Stimulated activated CD8-positive, alpha-beta memory T cell treated with anti-CD3 and anti-CD28 coated beads, Interleukin-2, amount 100 ng/mL, for 48 hours (primary cell): ENCODE data around the gene C1orf21.
"Not testable (repeated sequence)": the region's sequence is repeated elsewhere in the genome, so short reads cannot be mapped to it uniquely, and the experiment has no call there.

ENCODE experiments used
- DNase-seq, 2 donors: peaks; one replicate each; pipeline ENCODE4 v3.0.0-alpha.2; 2020; ENCODE audit warnings: low read depth in 2 of 2

Gene C1orf21

DNA sequence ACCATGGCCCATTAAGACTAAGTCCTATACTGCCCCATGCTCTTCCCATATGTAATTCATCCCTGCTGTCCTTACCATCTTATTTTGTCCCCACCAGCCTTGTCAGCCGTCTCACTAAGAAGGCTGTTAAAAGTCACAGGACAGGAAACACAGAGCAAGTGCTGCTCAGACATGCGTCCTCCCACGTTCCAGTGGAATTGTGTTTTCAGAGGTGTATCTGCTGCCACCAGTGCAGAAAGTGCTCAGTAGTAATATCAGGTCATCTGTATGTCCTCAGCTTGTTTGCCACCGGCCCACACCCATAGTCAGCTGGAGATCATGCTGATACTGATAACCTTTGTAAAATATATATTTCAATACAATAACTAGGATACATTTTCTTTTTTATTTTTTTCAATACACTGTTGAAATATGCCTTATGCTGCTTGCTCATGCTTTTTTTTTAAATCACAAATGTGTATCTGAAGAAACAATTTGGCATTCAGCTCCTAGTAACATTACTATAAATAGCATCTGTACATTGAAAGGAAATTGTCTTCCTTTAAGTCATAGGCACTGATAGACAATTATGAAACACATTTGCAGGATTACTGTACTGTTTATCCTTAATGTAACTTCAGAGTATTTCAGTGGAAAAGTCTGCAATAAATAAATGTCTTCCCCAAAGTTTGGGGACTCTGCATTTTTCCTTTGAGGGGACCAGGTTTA, 211.0 kb downstream of the C1orf21 start:
- DNase-seq: no peak

DNA sequence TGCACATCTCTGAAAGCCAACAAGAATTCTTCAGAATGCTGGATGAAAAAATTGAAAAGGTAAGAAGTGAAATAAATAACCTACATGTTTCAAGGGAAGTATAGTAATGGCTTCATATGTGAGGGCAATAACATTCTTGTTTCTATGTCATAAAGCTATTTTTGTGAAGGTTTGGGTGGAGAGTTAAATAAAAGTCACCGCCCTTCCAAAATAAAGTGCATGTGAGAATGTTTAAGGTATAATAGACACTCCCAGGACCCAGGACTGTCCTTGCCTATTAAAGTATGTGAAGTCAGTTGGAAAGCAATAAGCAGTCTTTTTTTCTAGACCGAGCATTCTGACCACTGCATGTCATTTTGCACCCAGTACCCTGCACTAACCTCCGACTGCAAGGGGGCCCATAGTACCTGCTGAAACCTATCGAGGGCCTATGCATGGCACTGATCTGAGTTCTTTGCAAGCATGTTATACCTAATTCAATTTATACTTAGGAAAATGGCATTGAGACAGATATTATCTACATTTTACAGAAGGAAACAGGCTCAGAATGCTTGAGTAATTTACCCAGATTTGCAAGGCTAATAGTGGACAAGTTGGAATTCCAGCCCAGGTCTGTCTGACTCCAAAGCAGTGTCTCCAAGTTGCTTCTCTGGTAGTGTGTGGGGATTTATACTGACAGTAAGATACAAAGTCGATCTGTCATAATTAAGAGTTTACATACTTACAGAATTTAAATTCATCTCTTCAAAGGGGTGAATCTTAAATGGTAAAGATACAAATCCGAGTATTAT, 211.8 kb downstream of the C1orf21 start:
- no peak for DNase-seq

DNA sequence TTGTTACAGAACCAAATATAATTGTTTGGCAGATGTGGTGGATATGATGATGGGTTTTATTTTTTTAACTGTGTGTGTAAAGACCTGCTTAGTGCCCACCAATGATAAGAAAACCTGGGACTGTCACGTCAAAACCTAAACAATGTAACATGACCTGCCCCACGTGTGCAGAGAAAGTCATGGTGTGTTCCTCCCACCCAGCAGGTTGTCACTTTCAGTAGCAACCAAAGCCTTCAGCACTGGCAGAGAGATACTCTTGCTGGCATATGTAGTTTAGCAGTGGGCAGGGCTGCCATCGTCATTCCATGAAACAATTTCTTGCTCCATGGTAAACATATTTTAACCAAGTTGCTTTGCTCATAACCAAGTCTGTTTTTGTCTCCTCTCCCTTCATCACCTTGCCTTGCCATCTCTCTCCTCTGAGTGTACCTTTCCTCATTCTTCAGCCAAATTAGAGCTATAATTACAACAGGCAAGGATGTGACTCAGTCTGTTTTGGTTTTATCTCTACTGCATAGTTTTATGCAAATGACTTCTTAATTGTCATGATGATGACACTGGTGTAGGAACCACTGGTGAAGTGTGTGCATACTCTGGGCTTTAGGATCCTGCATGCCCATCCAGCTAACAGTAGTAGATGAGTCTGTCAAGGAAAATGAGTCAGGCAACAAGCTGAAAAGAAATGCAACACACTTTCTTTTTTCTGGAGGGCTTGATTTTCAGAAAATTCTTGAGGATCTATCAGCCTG, 217.5 kb downstream of the C1orf21 start:
- DNase-seq: no peak

DNA sequence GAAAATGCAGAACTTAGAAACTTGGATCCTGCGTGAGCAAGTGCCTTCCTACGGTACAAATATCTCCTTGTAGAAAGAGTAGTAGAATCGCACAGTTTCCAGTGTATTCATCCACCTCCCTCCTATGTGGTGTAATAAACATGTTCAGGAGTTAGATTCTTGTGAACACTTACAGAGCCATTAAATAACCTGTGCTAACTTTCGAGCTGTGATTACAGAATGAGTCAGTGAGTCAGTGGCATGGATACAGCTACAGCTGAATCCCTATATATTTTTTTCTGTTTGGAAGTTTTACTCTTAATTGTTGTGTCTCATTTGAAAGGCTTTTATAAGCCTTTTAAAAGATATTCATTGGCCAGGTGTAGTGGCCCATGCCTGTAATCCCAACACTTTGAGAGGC, 219.1 kb downstream of the C1orf21 start:
- DNase-seq: no peak

DNA sequence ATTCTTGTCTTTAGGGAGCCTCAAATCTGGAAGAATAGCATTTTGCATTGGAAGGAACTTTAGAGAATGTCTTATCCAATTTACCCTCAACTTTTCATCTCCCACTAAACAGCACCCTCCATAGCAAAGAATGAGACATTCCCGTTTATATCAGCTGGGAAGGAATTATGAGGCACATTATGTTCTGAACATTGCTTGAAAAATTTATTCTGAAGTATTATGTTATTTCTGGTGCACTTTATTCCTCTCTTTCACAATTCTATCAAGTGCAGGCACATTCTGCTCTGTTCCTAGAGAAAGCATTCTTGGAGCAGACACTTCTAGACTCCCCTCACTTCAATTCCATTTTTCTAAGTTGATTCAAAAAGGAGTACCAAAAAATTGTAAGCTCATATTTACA, 220.0 kb downstream of the C1orf21 start:
- no peak for DNase-seq

DNA sequence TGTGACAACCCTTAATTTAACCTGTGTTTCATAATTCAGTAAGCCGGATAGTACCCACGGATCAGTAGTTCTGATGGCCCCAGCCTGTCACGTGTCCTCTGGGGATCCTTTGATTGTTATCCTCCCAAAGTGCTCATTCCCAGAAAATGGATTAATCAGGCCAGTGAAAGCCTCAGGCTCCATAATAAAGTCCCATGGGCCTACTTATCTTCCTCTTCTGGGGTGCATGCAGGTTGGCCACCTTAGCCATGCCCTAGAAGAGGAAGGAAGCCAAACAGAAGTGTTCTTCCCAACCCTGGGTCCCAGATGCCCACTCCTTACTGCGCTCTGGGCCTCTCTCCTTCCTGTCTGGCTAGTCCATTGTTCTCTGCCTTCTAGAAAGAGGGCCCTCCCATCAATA, 221.8 kb downstream of the C1orf21 start:
- no peak for DNase-seq

DNA sequence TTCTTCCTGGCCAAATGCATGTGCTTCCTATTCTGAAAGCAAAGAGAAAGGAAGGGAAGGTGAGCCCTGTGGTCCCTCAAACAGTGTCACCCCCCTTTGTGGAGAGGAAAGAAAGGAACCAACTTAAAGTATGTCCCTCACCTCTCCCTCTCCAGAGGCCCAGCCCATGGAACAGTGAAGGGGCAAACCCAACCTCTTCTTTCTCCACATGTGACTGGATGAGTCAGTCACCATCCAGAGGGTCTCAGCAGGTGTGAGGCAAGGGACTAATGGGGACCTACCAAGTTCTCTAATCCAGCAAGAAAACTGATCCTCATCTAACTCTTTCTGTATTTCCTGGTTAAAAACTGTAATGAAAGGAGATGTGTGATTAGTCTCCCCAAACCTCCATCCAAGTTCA, 222.2 kb downstream of the C1orf21 start:
- no peak for DNase-seq

DNA sequence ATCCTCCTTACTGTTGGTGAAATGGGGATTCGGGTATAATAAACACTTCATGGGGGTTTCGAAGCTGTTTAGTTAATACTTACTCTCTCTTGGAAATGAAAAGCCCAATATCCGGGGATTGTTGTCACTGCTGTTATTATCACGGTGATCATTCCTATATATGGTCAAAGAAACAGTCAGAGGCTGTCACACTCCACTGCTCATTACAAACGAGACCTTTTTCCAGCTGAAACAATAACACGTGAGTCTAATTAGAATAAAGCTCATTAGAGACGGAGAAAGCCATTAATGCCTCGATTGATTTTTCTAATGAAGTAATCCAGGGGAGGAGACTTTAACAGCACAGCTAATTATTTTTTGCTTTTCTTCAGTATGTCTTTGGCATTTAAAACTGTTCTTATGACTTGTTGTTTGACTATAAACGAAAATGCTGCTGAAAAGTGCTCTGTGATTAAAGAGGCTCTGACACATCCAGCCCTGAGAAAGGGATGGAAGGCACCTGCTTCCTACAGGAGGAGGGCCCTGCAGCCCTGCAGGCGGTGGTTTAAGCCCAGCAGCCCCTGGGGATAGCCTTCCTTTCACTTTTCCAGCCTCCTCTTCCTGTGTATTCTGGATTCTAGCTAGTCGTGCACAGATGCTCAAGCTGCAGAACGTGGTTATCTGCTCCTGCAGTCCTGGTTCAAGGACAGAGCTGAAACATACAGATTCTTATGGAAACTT, 224.2 kb downstream of the C1orf21 start:
- no peak for DNase-seq

DNA sequence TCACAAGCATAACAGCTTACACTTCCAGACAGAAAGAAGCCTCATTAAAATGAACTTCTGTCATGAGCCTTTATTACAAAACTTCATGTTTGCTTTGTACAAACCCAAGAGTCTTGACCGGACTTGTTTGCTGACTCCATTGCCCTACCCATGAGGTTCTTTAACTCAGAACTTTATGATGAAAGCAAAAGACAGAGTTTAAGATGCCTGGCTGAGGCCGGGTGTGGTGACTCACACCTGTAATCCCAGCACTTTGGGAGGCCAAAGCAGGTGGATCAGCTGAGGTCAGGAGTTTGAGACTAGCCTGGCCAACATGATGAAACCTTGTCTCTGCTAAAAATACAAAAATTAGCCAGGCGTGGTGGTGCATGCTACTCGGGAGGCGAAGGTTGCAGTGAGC, 225.4 kb downstream of the C1orf21 start:
- DNase-seq: not testable (repeated sequence)

DNA sequence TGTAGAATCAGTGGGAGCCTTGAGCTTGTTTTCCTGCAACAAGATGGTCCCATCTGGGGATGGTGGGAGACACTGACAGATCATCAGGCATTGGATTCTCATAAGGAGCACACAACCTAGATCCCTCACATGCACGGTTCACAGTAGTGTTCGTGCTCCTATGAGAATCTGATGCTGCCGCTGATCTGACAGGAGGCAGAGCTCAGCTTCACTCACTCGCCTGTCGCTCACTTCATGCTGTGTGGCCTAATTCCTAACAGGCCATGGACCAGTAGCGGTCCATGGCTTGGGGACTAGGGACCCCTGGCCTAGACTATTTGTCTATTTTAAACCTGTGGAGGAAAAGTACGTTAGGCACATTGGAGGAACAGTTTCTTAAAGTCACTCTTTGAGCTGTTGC, 227.8 kb downstream of the C1orf21 start:
- DNase-seq: no peak

DNA sequence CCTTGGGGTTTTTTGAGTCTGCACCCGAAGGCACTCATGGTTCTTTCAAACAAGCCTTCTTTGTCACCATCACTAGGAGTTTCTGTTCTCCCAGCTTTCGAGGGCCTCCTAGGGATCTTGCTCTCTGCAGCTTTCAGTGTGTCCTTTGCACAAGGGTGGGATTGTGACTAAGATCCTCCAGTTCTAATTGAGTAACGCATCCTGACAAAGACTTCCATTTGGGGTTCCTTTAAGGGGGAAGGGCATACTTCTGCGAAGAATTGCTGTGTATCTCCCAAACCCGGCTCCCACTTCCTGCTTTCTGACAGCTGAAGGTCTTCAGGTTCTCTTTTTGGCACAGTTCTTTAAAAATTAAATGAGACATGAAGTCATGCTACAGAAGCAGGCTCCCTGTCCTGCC, 228.5 kb downstream of the C1orf21 start:
- DNase-seq: no peak

DNA sequence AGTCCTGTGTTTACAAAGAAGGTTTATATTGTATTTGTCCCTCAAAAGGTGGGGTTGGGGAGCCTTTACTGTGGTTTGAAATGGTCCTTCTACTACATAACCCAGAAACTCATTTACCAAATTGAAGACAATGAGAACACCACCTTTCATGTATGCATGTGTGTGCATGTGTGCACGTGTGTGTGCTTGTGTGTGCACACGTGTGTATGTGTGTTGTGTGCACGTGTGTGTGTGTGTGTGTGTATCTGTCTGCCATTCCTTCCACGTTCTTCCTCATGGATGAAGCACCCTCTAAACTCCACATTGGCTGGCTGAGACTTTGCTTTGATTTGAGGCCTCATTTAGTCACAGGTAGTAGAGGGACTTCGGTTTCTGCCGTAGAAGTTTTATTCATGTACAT, 229.7 kb downstream of the C1orf21 start:
- DNase-seq: no peak

DNA sequence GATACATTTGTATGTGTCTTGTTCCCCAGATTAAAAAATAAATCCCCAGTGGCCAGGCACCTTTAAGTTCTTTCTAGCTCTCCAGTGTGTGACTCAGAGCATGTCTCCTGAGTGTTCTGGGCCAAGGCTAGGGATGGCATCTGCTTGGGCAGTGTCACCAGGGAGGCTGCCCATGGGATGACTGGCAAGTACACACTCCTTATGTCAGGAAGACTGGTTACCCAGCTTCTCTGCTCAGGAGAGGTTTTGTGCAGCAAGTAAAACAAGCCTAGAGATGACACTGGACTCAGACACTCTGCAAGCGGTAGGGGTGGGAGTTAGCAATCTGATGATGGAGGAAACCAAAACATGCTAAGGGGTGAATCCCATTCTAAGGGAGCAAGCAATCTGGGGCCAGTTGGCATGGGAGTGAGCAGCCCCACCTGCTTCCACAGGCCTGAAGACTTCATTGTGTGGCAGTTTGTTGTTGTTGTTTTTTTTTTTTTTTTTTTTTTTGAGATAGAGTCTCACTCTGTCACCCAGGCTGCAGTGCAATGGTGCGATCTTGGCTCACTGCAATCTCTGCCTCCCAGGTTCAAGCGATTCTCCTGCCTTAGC, 230.7 kb downstream of the C1orf21 start:
- DNase-seq: no peak

DNA sequence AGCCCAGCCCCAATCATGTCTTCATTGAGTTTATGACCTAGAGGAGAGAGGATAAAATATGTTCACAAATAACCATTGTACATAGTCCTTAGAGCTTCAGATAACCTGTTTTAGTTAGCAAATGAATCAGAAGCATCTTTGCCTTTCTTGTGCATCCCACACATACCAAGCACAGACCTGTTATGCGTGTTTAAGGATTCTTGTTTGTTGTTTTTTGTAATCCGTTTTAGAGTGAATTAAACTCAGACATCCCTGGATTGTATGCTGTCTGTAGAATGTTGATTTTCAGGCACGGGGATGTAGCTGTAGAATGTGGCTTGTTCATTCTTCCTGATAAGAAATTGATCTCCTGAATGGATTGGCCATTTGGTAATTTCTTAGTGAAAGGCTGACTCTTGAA, 232.0 kb downstream of the C1orf21 start:
- no peak for DNase-seq

DNA sequence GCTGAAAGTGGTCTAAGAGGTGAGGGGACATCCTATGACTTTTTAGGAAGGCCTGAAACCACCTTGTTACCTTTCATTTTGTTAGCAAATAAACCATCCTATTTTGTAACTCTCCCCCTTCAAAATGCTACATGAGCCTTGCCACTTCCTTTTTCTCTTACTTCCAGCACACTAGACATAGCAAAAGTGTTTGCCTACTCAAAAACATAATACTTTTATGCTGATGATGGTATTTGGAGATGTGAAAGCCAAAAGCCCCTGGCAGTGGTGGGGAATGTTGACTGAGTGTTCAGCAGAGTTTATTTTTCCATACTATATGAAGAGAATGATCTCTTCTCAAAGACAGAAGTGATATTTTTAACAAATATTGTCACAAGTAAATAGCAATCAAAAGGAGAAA, 233.6 kb downstream of the C1orf21 start:
- DNase-seq: no peak

DNA sequence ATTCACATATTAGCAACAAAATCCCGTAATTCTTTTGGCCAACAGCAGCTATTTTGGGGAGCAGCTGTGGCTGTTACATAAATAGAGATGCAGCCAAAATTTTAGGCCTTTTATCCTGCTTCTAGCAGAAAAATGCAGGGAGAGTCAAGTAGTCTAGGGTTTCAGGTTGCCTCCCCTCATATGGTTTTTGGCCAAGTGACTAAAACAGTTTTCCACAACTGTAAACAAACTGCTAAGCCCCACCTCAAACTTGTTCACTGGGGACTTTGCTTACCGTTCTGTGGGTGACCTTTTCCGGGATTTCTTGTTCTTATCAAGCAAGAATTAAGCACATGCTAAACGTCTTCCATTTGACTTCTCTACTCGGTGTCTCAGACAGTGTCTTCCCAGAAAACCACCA, 234.4 kb downstream of the C1orf21 start:
- no peak for DNase-seq

DNA sequence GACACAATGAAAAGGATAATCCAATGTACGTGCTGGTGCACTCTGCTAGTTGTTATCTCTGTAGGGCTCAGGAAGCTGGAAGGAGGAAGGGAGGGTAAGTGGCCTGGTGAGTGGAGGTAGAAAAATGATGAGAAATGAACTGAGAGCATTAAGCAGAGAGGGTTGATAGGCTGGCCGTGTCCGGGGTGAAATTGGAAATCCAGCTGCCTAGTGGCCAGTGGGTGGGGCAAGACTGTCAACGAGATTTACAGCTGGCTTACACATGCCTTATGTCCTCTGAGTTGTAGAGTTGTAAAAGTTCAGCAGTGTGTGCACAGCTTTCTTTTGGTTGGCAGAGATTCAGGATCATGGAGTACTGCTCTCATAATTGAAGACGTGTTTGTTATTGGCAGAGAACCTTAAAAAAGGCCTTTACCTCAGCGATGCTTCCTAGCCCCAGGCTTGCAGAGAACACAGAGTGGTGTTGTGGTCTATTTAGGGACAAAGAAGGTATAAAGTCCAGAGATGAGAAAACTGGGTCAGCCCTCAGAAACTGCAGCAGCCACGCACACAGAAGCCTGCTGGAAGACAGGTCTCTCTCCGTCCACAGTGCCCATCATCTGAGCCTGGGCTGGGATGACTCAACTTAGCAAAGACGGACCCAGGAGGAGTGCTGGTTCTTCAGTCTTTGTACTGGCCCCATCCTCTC, 235.5 kb downstream of the C1orf21 start:
- no peak for DNase-seq

DNA sequence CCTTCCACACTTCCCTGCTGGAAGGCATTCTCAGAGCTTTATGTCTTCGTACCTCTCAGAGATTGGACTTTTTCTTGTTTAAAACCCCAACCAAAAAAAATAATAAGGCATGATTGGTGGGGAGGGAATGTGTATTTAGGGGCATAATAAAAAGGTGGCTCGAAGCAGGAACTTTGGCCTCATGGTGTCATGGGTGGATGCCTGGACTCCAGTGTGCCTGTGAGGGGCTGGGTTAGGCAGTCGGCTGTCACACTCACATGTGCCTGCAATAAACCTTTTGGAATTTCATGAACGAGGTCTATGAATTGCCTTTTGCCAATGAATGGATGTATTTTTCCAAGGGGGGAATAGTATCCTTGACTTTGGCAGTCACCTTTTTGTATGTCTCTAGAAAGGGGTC, 236.6 kb downstream of the C1orf21 start:
- DNase-seq: no peak

DNA sequence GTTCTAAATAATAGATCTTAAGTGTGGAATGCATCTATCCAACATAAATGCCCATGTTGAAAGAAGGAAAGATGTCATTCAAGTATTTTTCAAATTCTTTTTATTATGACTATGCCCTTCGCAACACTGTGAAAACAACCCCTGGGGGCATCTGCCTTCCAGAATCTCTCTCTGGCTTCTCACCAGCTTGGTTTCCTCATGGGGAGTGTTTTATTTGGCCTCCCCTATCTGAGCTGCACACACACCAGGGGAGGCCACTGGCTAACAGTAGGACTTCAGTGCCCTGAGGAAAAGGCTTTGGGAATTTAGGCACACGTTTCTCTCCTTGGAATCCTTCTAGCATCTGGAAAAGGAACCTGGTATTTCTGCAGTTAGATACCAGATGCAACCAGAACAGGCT, 237.2 kb downstream of the C1orf21 start:
- no peak for DNase-seq

DNA sequence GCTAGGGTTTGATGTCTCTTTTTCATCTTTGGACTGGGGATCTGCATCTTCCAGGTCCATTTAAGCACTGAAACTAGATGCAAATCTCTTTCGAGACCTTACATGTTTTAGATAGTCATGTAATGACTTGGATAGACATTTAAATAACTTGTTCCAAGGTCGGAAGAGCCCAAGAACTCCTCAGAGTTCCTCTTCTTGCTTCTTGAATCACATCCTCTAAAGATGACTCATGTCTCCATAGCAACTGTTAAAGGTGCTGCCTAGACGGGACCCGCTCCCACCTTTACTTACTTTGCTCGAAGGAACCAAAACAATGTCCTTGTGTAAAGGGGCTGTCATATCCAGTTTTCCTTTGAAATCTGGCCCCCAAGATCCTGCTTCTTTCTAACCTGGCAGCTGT, 237.8 kb downstream of the C1orf21 start:
- no peak for DNase-seq

DNA sequence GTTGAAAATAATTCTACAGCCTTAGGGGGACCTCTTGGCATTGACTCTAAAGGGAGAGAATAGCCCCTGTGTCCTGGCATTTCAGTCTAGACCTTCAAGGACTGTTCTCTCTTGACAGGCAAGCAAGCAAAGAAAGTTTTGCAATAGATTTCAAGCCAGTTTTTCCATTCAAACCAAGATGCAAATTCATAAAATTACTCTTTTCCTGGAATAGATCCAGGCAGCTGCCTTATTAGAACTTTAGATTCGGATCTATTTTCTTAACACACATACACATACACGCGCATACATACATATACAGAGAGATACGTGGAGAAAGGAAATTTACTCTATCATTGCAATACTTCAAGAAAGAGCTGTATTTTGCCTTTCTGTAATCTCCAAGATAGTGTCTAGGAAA, 238.4 kb downstream of the C1orf21 start:
- no peak for DNase-seq
